Right lung (tissue), 5 donors: Measurements from ENCODE around the gene UNC93B1. TPM values are rescaled to one million over a fixed set of nuclear protein-coding genes. Genes with fewer than 3 reads are reported as not detected.
"Not testable (repeated sequence)": the region's sequence is repeated elsewhere in the genome, so short reads cannot be mapped to it uniquely, and the experiment has no call there.

Experiments
- DNase-seq, 2 donors: peaks; one replicate each; pipeline ENCODE4 v3.0.0-alpha.2; 2013
- polyA plus RNA-seq, 5 donors: library from polyadenylated mRNA; unstranded; fragments of 120-200 nt; gene quantifications; one replicate each; pipeline versions ENCODE4 v1.2.1 to v1.2.3, GENCODE V29; 2013; ENCODE audit warnings: inconsistent platforms in 1 of 5, low replicate concordance in 1 of 5; ENCODE audit not compliant: insufficient read length in 5 of 5, insufficient read depth in 1 of 5

Gene UNC93B1
- polyA plus RNA-seq, 5 donors = 12.3 to 25.2 (median 15.1) TPM

DNA sequence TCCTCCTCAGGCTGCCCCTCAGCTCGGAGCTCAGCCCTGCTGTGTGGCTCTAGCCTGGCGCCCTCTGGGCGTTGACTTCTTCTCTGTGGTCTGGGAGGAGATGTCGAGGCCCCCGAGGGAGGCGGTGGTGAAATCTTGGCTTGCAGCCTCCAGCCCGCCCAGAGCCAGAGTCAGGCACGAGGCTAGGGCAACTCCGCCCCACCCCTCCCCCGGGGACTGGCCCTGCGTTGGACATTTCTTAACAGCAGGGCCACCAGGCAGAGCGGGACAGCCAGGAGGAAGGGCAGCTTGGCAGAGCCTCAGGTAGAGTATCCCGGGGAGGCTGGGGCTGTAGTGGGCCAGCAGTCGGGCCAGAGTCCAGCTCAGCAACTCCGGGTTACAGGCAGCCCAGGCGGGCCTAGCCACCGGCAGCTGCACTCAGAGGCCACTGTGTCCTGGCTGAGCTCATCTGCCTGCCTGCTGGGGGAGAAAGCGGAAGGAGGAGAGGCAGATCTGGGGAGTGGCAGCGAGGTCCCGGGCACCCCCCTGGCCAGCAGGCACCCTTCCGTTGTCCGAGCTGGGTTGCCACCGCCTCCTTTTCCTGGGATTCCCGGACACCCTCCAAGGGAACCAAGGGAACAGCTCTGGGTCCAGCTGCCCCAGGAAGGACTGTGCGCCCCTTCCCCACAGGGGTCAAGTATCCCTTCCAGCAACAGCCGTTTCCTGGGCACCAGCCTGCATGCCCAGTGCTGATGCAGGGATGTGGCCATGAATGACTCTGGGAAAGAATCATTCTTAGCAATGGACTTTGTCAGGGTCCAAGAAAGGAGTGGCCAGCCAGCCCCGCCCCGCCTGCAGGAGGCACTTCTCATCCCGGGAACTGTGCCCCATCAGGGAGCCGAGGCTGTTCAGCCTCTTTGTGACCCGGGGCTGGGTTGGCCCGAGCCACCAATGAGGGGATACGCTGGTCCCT is 6.5 kb upstream of the UNC93B1 start, which contains the start of gene ALDH3B1:
ALDH3B1 (plus strand) TSS at position 238 of the 952 bp plus-strand sequence. CDS start 4,971 bp downstream, outside the sequence.
- peak; percentile 70 to 78 for DNase-seq

DNA sequence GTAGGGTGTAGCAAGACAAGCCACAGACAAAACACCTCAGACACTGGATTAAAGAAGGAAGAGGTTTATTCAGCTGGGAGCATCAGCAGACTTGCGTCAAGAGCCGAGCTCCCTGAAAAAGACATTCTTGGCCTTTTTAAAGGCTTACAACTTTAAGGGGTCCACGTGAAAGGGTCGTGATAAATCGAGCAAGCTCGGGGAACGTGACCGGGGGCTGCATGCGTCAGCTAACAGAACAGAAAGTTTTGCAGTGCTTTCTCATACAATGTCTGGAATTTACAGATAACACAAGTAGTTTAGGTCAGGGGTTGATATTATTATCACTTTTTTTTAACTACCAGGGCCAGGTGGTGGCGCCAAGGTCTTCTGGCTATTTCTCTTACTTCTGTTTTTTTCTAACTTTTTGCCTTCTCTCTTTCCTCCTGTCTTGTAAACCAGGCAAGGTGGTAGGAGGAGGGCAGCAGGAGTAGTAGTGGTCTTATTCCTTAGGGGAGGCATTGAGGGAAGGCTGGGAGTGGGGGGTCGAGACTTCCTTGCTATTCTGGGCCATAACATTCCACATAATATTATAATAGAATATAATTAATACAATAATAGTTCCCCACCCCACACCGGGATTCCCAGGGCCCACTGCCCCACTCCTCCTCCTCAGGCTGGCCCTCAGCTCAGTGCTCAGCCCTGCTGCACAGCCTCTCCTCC is 5.6 kb upstream of the UNC93B1 start:
- no peak for DNase-seq

DNA sequence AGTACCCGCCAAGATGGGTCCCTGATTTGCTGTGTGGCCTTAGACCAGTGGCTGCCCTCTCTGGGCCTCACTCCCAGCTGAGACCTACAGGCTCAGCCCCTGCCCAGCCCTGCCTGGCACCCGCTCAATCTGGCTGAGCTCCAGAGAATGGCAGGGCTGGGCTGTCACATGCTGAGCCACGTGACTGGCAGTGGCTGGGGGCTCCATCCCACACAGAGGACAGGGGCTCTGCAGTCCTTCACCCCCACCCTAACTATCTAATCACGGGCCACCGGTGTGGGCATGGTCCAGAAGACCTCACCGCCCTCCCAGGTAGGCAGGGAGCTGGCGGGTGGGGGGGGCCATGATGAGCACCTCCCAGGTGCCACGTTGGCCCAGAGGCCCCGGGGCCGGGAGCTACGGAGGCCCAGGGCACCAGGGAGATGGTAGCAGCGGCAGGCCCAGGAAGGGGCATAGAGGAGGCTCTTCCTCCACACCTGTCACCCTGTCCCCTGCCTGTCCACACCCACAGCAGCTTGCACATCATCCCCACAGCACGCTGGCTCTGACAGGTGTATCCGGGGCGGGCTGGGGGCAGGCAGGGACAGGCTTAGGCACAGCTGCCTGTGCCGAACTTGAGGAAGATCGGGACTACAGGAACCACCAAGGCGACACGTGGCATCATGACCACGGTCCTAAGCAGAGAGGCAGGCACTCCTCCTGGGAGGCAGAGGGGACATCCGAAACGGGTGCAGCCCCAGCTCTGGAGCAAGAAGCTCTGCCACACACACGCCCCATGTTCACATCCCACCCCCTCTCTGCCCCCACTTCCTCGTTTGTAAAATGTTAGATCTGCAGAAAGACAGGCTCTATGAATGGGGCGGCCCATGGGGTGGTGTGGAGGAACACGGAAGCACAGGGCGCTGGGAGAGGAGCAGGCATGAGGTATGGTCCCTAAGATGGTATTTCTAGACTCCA is 4.8 kb upstream of the UNC93B1 start:
- DNase-seq = no peak

DNA sequence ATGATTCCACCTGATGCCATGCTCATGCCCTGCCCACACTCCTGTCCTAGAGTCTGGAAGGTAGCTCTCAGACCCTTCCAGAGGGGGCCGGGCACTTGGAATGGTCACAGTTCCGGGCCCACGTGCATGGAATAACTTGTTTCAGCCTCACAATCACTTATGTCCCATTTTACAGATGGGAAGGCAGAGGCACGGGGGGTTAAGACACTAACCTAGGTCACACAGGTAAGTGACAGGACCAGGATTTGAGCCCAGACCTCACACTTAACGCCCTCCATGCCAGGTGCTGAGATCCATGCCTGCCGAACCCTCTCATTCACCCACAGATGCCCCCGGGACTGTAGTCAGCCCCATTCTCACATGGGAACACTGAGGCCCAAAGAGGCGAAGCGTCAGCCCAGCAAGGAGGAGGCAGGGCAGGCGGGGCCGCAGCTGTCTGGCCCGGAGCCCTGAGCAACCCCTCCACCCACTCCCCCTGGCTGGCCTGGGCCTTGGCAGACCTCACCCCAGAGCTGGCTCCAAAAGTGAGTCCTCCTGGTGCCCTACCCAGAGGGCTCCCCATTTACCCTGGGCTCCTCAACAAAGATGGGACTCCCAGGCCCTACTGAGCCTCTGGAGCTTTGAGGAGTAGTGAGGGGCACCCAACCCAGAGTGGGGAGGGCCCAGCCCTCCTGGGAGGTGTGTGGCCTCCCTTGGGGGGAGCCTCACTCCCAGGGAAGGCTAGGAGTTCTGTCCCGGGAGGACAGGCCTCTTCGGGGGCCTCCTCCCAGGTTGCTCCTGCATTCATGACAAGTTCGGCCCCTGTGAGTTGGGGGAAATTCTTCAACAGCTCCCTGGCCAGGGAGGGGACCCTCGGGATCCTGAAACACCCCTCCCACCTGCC is 3.8 kb upstream of the UNC93B1 start:
- no peak for DNase-seq

DNA sequence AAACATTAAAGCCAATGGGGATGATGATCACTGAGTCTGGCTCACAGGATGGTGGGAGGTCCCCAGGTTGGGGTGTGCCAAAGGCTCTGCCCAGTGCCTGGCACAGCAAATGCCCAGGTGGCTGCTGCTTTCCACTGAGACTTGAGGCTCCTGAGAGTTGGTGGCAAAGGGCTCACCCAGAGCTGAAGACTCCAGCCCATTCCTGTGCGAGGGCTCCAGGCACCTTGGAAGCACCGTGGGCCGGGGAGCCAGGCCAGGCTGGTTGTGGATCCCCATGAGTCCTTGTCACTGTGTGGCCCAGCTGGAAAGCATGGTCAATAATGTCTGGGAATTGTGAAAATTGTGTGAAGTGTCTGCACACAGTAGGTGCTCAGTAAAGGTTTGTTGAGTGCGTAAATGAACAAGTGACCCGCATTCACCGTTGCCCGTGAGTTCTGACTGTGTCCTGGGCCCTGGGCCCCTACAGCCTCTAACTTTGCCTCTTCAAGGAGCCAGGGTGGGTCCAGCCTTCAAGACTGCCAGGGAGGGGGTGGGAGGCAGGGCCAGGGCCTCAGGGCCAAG is 2.8 kb upstream of the UNC93B1 start:
- no peak for DNase-seq

DNA sequence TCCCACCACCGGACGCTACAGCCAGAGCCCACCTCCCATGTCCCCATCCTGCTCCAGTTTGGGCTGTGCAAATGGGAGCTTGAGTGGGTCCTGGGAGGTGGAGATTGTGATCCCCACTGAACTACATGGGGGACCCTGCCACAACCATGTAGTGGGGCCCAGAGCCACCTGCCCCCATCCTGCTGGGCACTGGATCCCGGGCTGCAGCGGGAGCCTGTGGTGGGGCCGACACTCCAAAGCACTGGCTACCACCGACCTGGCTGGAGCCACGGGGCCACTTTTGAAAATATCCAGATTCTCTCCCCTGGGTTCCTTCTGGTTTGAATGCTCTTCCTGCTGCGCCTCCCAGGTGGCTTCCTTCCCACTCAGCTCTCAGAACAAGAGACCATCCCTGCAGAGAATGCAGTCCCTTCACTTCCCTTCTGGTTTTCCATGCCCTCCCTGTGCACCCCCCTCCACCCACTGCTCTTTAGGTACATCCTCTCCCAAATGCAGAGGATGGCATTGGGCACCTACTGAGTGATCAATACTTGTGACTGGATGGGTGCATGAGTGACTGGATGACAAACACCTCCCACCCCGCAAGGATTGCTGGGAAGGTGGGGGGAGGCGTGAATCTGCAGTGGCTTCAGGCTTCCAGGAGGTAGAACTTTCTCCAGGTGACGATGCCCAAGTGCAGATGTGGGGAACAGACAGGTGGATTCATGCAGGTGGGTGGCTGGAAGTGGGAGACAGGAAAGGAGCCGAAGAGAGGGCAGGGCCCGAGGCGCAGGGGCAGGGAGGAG is 846 bp upstream of the UNC93B1 start:
- no peak for DNase-seq

DNA sequence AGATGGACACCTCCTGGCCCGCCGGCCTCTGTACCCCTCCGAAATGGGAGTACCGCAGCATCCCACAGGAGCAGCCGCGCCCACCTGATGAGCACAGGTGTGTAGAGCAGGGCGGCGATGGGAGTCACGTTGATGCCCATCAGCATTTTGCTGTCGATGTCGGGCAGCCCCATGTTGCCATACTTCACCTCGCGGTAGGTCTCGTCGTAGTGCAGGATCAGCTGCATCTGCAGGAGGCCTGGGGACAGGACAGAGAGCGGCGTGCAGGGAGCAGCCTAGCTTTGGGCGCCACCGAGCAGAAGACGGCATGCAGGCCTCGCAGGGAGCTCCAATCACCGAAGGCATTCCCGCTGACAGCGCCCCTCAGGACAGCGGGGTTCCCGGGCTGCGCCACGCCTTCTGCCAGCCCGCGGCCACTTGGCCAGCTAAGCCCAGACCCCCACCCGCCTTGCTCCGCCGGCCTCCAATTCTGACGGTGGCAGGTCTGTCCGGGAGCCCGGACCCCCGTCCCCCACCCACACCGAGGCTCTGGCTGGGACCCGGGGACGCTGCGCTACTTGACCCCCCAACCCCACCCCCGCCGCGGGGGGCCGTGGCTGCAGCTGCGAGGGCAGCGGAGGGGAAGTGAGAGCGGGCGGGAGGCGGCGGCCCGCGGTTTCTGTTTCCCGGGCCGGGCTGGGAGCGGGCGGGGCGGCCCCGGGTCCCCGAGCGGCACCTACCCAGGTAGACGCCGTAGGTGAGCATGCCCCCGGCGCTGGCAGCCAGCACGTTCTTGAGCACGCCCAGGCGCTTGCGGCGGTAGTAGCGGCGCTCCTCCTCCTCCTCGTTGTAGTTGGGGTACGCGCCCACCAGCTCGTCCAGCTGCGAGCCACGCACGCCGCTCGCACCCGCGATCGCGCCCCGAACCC is 705 bp downstream of the UNC93B1 start:
- DNase-seq = no peak

DNA sequence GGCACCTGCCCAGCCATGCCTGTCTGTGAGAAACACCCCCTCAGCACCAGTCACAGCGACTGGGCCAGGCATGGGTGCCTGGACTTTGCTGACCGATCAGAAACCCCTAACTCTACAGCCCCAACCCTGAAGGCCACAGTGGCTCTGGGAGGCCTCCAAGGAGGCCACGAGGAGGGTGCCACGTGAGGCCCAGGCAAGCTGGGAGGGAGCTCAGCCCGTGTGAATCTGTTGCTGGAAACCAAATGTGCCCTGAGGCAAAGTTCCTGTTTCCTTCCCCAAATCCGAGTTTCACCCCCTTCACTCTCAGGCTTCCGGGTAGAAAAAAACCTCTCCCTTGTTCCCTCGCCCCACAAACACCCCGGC is 1.3 kb downstream of the UNC93B1 start:
- DNase-seq = no peak

DNA sequence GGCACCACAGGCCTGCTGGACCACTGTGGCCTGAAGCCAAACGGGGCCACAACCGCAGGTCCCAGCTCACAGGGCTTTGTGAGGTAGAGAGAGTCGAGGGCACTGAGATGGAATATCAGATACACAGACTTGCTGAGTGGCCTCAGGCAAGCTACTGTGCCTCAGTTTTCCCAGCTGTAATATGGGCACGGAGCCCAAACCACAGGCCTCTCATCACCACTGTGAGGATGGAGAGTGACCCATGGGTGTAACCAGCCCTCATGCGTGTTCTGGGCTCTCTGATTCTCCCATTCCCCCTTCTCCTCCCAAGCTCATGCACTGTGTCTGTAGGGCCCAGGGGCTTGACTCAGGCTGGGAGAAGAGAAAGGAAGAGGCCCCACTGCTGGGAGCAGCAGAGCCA is 4.2 kb downstream of the UNC93B1 start:
- DNase-seq = no peak

DNA sequence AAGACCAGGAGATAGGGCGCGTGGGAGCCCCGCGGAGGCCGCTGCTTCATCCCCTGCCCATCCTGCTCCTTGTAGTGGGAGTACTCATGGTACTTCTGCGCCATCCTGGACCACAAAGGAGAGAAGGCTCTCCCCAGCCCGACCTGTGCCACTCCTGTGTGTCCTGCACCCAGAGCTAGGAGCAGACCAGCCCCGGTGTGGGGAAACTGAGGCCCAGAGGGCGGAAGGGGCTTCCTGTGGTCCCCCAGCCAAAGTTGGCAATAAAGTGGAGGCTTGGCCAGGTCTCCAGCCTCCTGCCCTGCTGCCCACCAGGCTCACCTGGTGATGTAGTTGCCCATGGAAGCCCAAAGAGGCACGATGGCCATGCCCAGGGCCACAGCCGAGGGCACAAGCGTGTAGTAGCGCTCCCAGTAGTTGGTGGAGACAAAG is 4.7 kb downstream of the UNC93B1 start:
- DNase-seq = no peak

DNA sequence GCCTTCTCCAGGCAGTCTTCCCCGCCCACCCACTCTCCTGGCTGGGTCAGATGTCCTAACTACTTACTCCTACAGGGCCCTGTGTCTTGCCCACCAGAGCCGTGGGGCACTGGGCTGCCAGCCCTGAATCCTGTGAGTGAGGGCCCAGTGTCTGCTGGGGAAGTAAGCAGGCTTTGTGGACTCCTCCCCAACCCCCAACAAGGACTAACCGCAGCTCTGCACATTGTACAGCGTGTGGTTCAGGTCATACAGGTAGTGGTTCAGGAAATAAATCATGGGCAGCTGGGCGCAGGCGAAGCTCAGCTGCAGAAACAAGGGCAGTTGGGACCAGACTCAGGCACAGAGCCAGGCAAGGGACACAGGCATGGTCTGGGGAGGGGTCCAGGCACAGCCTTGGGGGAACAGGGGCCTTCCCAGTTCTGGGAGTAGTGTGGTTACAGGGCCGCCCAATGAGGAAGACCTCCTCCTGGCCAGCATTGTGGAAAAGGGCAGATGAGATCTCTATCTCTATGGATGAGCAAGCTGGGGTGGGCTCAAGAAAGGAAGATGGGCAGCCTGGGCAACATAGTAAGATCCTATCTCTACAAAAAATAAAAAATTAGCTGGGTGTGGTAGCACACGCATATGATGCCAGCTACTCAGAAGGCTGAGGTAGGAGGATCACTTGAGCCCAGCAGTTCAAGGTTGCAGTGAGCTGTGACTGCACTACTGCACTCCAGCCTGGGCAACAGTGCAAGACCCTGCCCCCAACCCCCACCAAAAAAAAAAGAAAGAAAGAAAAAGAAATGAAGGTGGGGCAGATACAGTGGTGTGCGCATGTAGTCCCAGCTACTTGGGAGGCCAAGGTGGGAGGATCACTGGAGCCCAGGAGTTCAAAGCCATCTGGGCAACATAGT is 5.5 kb downstream of the UNC93B1 start:
- no peak for DNase-seq

DNA sequence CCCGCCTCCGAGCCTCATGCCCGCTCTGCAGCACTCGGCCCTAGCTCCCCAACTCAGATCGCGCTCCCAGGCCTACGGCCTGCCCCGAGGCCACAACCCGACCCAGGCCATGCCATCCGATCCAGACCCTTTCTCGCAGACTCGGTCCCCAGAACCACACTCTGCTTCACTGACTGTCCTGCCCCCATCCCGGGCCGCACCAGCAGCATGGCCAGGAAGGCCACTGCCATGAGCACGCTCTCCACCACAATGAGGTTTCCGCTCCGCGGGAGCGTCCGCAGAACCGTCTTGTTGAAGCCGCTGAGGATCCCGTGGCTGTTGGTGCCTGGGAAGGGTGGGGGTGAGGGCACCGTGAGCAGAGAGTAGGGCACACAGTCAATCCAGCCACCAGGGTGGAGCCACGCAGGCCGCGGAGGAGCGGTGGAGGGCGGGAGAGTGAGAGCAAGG is 6.4 kb downstream of the UNC93B1 start:
- no peak for DNase-seq

DNA sequence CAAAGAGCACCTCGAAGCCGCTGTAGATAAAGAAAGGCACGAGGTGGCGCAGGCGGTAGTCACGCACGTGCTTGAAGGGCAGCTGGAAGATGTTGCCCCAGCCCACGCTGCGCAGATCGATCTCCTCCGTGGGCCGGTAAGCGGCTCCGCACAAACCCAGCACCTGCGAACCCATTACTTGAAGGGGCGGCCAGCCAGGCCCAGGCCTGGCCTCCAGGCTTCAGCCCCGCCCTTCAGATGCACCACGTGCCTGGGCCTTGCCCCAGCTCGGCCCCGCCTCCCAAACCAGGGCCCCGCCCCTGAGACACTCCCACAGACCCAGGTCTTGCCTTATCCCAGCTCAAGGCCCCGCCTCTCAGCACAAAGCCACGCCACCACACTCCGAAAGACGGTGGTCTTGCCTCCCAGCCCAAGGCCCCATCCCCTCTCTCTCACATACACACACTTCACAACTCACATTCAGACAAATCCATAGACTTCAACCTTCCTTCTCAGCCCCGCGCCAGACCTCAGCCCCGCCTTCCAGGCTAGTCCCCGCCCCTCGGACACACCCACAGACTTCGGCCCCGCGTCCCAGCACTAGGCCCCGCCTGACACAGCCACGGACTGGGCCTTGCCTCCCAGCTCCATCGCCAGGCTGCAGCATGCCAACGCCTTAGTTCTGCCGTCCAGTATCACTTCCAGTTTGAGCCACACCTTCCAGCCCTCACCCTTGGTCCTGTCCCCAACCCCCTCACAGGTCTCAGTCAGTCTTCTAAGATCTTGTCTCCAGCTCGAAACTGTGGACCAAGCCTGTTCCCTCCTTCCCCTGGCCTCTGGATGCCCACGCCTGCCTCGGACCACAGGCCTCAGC is 7.0 kb downstream of the UNC93B1 start:
- no peak for DNase-seq

DNA sequence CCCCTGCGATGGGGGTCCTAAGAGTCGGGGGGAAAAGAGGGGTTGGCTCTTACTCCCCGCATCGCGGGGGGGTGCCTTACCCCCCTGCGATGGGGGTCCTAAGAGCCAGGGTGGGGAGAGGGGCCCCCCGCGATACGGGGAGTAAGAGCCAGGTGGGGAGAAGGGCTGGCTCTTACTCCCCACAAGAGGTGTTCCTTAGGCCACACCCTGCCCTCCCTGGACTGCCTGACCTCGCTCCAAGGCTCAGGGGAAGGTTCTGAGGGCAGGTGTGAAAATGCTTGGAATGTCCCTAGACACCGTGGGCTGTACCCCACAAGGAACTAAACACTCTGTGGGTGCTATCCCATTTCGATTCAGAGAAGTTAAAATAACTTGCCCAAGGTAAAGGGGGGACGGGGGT is 7.8 kb downstream of the UNC93B1 start:
- no peak for DNase-seq

DNA sequence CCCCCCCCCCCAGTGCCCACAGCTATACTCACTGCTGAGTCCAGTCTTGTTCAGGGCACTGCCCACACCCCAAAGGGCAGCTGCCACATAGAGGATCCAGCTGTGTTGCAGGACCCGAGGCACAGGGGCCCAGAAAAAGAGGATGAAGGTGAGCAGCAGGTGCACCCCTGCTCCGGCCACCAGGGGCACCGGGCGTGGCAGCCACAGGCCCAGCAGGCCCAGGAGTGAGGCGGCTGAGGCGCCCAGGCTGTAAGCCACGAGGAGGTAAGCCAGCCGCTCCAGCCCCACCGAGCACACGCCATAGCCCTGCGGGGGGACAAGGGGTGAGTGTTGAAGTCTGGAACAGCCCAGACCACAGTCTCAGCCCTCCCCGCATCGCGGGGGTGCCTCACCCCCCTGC is 8.3 kb downstream of the UNC93B1 start:
- not testable (repeated sequence) for DNase-seq

DNA sequence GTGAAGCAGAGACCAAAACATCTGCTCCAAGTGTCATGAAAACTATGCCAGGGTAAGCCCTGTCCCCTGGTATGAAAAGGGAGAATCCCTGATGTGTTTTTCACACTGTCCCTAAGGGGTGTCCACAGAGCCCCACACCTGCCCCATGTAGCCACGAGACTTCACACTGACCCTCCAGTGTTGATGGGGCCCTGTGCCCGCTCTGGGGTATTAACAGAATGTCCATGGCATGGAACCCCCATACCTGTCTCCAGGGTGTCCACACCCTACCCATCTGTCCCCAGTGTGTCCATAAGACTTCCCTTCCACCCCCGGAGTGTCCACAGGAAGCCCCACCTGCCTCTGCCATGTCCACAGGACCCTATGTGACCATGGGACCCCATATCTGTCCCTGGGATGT is 8.8 kb downstream of the UNC93B1 start:
- not testable (repeated sequence) for DNase-seq
